LNCaP clone FGC (cell line): ENCODE results near the gene SYT12.

Experiments
- DNase-seq: peaks from one replicate; pipeline ENCODE4 v3.0.0-alpha.2; 2011; ENCODE audit warnings: low read depth
- H3K4me3 ChIP-seq: 2 replicates; pipeline ENCODE4 v1.5.1; 2011; ENCODE audit warnings: mild to moderate bottlenecking, low read depth, low read length, control low read depth
- CTCF ChIP-seq: IDR thresholded peaks from 2 replicates; pipeline ENCODE4 v1.5.1; 2012; ENCODE audit warnings: mild to moderate bottlenecking; ENCODE audit not compliant: control insufficient read depth, insufficient read depth; ENCODE audit errors: extremely low read depth

The SYT12 gene

GRCh38 chr11:67066333-67066709 lies 43.4 kb downstream of the SYT12 start:
- no peak for TF ChIP-seq CTCF
- no peak overlapping the region for H3K4me3 ChIP-seq
- no peak for DNase-seq

GRCh38 chr11:67071420-67072284 lies 48.7 kb downstream of the SYT12 start:
- peak; percentile 39 for TF ChIP-seq CTCF
- no peak overlapping the region for H3K4me3 ChIP-seq
- no peak for DNase-seq

- H3K4me3 ChIP-seq = no peak overlapping the region
- no peak for DNase-seq
- TF ChIP-seq CTCF = no peak
Observed at GRCh38 chr11:67072295-67072694, 49.4 kb downstream of the SYT12 start.

- no peak overlapping the region for H3K4me3 ChIP-seq
- DNase-seq = no peak
- no peak for TF ChIP-seq CTCF
Observed at GRCh38 chr11:67073908-67074307, 51.0 kb downstream of the SYT12 start.

- no peak overlapping the region for H3K4me3 ChIP-seq
- no peak for TF ChIP-seq CTCF
- no peak for DNase-seq
Observed at GRCh38 chr11:67076202-67076601, 53.3 kb downstream of the SYT12 start.

GRCh38 chr11:67079065-67079705 lies 56.3 kb downstream of the SYT12 start:
- H3K4me3 ChIP-seq = no peak overlapping the region
- no peak for TF ChIP-seq CTCF
- DNase-seq = no peak
